Ammon's horn (tissue), 1 donor: Measurements from ENCODE around the gene TMEM45B.
"Not testable (repeated sequence)": the region's sequence is repeated elsewhere in the genome, so short reads cannot be mapped to it uniquely, and the experiment has no call there.

ENCODE experiments used
- DNase-seq: peaks from one replicate; pipeline ENCODE4 v3.0.0-alpha.2; 2016; ENCODE audit warnings: low spot score

TMEM45B gene

DNA sequence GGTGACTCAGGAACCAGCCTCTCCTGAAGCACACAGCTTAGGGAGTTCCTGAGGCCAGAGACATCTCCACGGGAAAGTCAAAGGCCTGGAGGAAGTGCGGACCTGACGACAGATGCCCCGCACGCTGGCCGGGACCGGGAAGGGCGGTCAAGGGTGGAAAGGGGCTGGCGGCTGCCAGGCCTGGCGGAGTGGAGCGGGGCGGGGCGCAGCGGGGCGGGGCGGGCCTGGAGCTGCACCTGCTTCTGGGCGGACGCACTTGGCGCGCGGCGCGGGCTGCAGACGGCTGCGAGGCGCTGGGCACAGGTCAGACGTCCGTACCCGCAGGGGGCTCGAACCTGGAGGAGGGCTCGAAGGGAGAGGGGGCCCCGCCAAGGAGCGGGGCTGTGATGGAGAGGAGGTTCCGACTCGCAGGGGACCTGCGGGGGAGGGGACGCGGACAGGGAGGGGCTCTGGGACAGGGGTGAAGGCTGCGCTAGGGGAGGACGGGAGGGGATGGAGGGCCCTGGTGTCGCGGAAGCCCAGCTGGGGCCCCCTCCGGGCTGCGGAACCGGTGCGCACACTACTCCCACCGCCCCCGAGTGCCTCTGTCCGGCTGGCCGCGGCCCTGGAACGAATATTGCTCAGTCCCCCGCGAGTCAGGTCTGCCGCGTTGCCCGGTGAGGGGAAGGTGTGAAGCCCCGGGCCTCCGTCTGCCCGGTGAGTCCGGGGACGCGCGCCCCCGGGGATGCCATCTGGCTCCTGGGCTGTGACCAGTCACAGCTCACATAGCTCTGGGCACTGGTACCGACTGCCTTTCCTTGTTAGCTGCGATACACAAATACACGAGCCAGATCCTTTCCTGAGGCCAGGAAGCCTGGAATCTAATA is at the start of gene TMEM45B:
TMEM45B (plus strand) TSS at position 253 of the 866 bp plus-strand sequence. CDS start 36,635 bp downstream, outside the sequence.
- no peak for DNase-seq

DNA sequence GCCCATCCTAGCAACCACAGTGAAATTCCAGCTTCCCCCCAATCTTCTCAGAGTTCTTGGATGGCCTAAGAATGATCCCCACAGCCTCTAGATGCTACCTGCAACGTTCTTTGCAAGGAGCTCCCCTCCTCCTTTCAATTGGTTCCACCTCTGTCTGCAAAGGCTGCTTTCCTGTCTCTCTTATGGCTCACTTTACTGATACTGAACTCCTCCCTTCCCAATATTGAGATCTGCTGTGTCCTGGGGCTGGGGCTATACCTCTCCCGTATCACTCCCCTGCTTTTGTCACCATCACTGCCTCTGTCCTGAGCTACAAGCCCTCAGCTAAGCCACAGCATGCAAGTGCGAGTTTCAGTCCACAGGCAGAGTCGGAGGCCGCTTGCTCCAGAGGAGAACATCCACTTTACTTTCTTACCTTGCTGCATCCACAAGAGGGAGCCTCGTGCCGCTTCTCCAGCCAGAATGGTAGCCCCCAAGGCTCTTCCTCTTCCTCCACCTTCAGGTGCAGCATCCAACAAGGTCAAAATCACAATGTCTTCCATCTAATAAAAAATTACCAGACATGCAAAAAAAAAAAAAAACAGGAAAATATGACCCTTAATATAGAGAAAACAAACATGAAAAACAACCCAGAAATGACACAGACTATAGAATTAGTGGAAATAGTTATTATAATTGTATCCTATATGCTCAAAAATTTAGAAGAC is 48.6 kb upstream of the TMEM45B start:
- no peak for DNase-seq

DNA sequence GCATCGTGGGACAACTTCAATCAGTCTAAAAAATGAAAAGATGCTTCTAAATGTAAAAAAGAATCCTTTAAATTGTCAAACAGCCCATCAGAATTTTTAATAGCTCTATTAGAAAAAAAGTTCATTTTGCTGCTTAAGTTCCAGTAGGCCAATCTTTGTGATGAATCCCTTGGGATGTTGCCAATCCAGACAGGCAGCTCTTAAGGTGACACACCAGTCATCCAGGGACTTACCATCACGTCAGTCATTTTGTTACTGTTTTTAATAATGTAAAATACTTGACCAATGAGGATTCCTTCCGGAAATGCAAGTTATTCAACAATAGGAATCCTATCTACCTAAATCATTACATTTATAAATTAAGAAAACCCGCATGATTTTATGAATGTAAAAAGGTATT is 47.8 kb upstream of the TMEM45B start:
- DNase-seq: no peak

DNA sequence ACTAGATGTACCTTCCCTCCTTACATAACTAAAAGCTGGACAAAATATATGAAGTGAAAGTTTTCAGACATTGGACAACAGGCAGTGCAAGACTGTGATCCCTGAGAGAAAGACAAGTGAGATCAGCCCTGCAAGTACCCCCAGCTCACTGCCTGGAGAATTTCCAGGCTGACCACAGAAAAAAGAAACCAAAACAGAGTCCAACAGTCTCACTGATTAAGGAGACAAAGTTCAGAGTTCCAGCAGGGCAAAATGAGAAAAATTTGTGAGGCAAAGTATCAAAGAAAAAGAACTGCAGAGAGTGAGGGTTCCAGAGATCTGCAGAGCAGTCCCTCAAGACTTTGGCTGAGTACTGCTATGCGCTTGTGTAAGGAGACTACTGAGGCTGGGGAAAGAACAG is 47.3 kb upstream of the TMEM45B start:
- no peak for DNase-seq

DNA sequence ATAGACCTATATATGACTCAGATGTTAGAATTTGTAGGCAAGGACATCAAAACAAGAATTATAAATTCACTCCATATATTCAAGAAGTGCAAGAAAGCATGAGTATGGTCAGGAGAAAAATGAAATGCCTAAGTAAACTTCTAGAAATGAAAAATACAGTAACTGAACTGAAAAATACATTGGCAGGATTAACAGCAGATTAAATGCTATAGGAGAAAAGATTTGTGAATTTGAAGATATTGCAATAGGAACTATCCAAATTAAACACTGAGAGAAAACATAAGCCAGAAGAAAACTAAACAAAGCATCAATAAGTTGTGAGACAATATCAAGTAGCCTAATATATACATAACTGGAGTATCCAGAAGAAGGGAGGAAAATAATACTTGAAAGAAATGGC is 46.6 kb upstream of the TMEM45B start:
- DNase-seq: no peak

DNA sequence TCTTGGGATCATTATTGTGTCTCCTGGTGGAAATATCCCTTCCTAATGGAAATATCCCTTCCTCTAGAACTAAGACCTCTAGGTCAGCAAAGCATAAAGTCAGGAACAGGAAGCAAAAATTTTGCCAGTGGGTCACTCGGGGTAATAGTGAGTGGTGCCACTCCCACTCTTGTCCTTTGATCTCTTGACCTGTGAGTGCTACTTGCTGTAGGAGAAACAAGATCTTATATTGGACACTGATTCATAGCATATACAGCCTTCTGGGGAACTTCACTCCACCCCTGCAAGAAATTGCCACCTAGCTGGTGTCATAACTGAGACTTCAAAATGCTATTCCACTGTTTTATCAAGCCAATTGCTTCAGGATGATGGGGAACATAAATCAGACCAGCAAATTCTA is 44.7 kb upstream of the TMEM45B start:
- DNase-seq: no peak

DNA sequence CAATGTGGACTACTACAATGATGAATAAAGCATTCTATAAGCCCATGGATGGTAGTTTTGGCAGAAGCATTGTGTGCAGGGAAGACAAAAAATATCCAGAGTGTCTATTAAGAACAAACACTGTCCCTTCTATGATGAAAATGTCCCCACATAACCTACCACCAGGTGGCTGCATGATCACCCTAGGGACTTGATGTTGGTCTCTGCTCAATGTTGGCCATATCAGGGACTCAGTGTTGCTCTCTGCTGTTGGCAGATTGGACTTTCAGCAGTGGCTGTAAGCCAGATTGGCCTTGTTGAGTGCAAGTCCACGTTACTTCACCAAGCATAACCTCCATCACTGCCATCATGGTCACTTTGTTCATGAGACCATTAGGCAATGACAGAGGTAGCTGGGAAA is 44.2 kb upstream of the TMEM45B start:
- not testable (repeated sequence) for DNase-seq

DNA sequence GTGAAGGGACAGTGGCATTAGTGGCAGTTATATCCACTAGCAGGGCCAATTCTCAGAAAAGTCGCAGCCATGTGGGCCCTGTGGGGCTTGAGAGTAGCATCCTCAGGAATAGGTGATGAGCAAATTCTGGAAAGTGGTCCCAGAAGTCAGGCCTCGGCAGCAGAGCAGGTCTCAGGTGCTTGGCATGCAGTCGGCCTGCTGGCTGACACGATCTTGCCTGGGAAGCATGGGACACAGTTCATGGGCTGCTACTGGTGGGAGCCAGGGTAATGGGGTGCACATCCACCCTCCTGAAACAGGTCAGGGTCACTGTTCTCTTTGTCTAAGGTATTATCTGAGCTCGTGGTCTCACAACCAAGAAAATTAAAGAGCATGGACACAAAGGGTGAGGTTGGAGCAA is 36.8 kb upstream of the TMEM45B start:
- no peak for DNase-seq

DNA sequence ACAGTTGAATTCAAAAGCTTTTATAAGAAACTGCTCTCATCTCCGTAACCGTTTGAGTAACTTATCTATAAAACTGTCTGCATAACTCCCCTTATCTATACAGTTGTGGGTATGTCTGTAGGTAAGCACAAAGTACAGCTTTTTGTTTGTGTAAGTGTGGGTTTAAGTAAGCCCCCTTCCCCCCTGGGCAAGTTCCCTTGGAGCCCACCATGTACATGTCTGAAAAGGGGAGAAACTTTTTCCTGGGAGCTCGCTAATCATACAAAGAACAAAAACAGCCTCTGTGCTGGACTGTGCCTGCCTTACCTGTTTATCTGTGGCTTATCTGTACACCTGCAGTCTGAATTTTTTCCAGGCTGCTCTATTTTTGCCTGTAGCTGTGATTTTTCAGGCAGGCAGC is 36.3 kb upstream of the TMEM45B start:
- DNase-seq: no peak

DNA sequence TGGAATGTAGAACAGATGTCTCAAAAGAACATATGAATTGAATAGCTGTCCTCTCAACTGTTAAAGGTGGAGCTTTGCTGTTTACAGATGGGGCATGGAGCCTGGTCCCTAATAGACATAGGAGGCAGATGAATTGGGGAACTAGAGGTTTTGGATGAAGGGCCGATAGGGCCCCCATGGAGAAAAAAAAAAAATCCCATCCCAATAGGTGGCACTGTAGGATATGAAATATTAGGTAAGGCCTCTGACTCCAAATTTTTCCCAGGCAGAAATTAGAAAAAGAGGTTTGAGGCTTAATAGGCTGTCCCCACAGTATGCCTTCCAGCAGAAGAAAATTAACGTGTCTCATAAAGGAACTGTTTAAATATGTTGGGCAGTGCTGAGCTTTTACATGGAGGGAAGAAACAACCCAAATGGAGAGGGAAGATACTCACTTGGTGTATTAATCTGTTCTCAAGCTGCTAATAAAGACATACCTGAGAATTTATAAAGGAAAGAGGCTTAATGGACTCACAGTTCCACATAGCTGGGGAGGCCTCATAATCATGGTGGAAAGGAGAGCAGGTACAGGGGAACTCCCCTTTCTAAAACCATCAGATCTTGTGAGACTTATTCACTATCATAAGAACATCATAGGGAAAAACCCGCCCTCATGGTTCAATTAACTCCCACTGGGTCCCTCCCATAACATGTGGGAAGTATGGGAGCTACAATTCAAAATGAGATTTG is 30.1 kb upstream of the TMEM45B start:
- DNase-seq: no peak

DNA sequence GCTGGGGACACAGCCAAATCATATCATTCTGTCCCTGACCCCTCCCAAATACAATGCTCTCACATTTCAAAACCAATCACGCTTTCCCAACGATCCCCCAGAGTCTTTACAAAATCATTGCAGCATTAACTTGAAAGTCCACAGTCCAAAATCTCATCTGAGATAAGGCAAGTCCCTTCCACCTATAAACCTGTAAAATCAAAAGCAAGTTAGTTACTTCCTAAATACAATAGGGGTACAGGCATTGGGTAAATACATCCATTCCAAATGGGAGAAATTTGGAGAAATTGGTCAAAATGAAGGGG is 29.6 kb upstream of the TMEM45B start:
- DNase-seq: not testable (repeated sequence)

DNA sequence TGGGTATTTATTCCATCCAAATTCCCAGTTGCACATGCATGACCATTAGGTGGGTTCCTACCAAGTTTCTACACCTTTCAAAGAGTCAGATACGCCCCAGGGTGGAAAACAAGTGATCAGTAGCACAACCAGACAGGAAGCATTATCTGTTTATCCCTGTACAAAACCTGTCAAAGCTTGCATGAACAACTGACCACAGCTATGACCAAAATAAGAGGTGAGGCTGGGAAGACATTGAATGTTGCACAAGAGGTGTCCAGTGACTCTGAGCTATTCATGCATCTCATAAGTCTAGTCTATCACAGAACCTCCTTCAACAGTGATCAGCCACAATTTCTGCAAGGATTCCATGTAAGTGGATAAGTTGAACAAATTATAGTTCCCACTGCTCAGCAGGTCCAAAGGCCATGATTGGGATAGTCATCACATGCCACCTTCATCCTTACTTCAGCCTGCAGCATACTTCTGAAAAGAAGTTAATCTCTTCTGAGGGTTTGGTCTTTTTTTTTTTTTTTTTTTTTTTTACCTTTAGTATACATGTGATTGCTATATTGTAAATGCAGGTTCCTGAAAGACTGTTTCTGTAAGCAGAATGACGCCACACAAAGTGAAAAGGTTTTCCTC is 28.0 kb upstream of the TMEM45B start:
- no peak for DNase-seq

DNA sequence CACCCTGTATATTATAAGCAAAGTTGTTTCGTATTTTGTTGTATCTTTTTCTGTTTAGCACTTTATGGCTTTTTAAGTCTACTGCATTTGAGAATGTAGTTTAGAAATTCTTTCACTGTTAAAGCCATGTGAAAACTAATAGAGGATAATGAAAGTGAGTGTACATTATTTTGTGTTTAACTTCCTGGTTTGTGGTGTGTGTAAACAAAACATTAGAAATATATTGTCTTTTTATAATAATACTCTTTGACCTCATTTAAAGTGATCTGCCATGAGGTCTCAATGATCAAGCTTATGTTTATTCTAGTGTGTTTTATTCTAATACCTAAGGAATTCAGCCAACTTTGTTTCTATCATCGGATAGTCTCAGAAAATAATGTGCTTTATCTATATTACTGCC is 27.4 kb upstream of the TMEM45B start:
- no peak for DNase-seq

DNA sequence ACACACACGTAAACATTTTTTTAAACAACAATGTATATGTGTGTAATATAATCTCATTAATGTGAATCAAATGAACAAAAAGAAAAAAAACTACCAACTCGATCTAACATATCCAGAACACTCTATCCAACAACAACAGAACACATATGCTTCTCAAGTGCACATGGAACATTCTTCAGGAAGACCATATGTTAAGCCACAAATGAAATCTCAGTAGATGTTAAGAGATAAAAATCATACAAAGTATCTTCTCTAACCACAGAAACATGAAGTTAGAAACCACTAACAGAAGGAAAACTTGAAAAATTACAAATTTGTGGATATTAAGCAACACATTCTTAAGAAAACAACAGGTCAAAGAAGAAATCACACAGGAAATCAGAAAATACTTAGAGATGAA is 25.5 kb upstream of the TMEM45B start:
- DNase-seq: no peak

DNA sequence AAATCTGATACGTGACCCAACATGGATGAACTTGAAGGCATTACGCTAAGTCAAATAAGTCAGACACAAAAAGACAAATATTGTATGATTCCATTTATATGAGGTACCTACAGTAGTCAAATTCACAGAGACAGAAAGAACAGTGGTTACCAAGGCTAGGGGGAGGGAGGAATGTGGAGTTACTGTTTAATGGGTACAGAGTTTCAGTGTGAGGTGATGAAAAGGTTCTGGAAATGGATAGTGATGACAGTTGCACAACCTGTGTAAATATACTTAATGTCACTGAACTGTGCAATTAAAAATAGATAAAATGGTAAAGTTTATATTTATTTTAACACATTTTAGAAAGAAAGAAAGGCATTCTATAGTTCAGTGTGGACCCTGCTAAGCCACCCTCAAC is 24.1 kb upstream of the TMEM45B start:
- DNase-seq: no peak

DNA sequence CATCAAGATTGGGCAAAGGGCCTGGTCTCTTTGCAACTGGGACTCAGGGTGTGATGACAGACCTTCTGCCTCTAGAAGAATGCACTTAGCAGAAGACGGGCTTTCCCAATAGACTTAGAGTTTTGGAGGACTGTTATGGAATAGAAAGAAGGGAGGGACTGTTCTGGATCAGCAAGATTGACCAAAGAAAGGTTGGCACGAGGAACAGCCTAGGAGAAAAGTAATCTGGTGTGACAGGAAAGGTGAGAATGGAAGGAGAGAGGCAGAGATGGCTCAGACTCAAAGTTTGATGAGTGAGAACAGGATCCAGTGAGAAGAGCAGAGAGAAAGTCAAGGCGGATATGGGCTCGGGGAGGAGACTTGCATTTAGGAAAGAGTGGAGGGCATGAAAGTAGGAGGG is 23.0 kb upstream of the TMEM45B start:
- no peak for DNase-seq

DNA sequence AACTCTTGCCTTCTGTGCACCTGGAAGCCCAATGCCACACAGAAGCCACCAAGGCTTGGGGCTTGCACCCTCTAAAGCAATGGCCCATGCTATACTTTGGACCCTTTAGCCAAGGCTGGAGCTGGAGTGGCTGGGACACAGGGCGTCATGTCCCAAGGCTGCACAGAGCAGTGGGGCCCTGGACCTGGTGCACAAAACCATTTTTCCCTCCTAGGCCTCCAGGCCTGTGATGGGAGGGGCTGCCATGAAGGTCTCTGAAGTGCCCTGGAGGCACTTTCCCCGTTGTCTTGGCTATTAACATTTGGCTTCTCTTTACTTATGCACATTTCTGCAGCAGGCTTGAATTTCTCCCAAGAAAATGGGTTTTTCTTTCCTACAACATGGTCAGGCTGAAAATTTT is 20.6 kb upstream of the TMEM45B start:
- no peak for DNase-seq

DNA sequence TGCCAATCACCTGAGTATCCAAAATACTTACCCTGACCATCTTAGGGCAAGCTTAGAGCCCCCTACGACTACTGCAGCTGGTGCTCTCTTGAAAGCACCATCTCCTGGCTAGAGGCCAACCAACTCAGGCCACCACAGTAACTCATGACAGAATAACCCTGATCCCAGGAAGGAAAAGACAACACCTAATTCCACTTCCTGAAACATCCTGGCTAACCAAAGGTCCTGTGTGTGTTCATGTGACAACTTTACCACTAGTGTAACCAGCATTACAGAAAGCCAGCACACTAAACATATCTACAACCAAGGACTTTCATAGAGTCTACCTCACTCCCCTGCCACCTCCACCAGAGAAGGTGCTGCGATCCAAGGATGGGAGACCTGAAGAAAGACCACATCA is 17.4 kb upstream of the TMEM45B start:
- no peak for DNase-seq

DNA sequence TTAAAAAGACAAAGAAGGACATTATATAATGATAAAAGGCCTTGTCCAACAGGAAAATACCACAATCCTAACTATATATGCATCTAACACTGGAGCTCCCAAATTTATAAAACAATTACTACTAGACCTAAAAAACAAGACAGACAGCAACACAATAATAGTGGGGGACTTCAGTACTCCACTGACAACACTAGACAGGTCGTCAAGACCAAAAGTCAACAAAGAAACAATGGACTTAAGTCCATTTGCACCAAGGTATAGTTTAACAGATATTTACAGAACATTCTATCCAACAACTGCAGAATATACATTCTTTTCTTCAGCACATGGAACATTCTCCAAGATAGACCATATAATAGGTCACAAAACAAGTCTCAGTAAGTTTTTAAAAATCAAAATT is 15.5 kb upstream of the TMEM45B start:
- not testable (repeated sequence) for DNase-seq

DNA sequence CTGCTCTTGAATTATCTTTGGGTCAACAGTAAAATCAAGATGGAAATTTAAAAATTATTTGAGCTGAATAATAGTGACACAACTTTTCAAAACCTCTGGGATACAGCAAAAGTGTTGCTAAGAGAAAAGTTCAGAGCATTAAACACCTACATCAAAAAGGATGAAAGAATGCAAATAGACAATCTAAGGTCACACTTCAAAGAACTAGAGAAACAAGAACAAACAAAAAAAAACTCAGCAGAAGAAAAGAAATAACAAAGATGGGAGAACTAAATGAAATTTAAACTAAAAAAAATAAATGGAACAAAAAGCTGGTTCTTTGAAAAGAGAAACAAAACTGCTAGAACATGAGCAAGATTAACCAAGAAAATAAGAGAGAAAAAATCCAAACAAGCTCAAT is 15.0 kb upstream of the TMEM45B start:
- DNase-seq: no peak

DNA sequence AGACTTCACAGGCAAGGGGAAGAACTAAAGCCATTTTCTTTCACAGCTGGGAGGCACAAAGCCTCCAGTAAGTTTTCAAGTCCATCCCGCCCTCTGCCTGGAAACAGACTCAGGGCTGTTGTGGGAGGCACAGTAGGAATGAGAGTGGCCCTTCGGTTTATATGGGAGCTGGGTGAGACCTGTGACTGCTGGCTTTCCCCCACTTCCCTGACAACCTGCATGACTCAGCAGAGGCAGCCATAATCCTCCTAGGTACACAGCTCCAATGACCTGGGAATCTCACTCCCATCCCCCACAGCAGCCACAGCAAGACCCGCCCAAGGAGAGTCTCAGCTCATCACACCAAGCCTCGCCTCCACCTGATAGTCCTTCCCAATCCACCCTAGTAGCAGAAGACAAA is 12.1 kb upstream of the TMEM45B start:
- DNase-seq: no peak

DNA sequence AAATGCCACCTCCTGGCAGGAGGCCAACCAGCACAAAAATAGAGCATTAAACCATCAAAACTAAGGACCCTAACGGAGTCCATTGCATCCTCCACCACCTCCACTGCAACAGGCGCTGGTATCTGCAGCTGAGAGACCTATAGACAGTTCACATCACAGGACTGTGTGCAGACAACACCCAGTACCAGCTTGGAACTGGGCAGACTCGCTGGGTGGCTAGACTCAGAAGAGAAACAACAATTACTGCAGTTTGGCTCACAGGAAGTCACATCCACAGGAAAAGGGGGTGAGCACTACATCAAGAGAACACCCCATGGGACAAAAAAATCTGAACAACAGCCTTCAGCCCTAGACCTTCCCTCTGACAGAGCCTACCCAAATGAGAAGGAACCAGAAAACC is 11.6 kb upstream of the TMEM45B start:
- no peak for DNase-seq

DNA sequence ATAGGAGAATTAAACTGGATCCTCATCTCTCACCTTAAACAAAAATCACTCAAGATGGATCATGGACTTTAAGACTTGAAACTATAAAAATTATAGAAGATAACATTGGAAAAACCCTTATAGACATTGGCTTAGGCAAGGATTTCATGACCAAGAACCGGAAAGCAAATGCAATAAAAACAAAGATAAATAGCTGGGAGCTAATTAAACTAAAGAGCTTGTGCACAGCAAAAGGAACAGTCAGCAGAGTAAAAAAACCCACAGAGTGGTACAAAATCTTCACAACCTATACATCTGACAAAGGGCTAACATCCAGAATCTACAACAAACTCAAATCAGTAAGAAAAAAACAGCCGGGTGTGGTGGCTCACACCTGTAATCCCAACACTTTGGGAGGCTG is 7.4 kb upstream of the TMEM45B start:
- not testable (repeated sequence) for DNase-seq
